Astrocyte (in vitro differentiated cells and primary cell): ENCODE data around the gene BRF1.

Experiments used
- CTCF ChIP-seq: IDR thresholded peaks from 2 replicates; pipeline ENCODE4 v1.5.1; 2011; ENCODE audit warnings: low read depth, mild to moderate bottlenecking, inconsistent platforms, low read length, moderate library complexity; ENCODE audit not compliant: insufficient read depth
- EZH2 ChIP-seq: IDR thresholded peaks from 2 replicates; pipeline ENCODE4 v1.6.1; 2012; ENCODE audit warnings: mild to moderate bottlenecking, low read length, inconsistent platforms; ENCODE audit not compliant: insufficient read depth

- TF ChIP-seq CTCF: no peak
- no peak for TF ChIP-seq EZH2
Observed at GRCh38 chr14:105325303-105325702, 24.5 kb upstream of the BRF1 start.
